Measurements from ENCODE around the gene NEK6.

DNA sequence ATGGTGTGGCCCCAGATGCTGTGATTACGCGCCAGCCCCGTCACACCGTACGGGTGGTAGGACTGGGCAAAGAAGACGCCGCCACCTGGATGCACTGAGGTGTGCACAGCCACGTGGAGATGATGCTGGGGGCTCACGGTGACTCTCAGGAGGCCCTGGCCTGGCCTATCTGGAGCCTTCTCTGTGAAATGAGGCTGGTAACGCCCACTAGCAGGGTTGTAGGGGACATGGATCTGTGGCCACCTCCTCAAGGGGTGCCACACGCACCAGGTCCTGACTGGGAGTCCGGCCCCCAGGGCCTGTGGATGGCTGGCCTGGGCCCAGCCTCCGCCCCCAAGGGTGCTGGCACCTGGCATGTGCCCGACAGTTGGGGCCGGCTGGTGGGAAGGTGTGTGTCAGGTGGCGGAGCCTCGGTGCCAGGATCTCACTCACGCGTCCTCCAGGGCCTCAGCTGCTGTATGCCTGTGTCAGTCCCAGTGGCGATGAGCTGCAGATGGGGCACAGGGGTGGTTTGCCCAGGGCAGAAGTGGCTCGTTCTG, 32.4 kb downstream of the NEK6 start:
- TF ChIP-seq, protein P1, sequence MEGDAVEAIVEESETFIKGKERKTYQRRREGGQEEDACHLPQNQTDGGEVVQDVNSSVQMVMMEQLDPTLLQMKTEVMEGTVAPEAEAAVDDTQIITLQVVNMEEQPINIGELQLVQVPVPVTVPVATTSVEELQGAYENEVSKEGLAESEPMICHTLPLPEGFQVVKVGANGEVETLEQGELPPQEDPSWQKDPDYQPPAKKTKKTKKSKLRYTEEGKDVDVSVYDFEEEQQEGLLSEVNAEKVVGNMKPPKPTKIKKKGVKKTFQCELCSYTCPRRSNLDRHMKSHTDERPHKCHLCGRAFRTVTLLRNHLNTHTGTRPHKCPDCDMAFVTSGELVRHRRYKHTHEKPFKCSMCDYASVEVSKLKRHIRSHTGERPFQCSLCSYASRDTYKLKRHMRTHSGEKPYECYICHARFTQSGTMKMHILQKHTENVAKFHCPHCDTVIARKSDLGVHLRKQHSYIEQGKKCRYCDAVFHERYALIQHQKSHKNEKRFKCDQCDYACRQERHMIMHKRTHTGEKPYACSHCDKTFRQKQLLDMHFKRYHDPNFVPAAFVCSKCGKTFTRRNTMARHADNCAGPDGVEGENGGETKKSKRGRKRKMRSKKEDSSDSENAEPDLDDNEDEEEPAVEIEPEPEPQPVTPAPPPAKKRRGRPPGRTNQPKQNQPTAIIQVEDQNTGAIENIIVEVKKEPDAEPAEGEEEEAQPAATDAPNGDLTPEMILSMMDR (conservative IDR thresholded peaks at IDR 0.05; ENCODE audit: low read depth, low read length), result no peak
- TF ChIP-seq EZH2 (IDR thresholded peaks at IDR 0.05; ENCODE audit: low read length, unreplicated experiment), result no peak
- TF ChIP-seq EZH2phosphoT487 (IDR thresholded peaks at IDR 0.05; ENCODE audit: borderline replicate concordance, low read length), result no peak
